ENCODE measurements around the gene MFSD1. TPM values are rescaled to one million over a fixed set of nuclear protein-coding genes. Genes with fewer than 3 reads are reported as not detected.

The MFSD1 gene
- polyA plus RNA-seq, 1 of the 3 experiments (the other 2 are of a cell fraction) = 44.9 TPM

DNA sequence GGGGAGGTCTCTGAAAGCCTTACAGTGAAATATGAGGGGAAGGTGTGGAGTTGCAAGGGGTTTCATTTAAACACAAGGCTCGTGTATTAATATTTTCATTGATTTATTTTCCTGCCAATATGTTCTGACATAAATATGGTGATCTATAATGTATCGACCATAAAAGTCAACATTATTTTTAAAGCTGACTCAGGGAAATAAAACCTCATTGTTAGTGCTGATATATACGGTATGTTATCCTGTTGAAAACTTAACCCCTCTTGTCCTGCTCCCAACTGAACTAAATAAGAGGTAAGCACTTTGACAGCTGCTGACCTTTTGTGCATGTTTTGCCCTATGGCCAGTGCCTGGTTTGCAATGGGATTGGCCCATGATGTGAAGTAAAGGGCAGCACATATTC, 47.9 kb downstream of the MFSD1 start:
- H3K27me3 ChIP-seq (ENCODE audit: insufficient read depth) = no peaks in the 10 kb centered on the region
- CTCF ChIA-PET = interaction anchor here (0.6 to 5.3 kb wide), 3 partner anchors 68 to 410 kb away, joined by 3 to 27 read pairs (median 12); no protein-coding TSS in a partner anchor

DNA sequence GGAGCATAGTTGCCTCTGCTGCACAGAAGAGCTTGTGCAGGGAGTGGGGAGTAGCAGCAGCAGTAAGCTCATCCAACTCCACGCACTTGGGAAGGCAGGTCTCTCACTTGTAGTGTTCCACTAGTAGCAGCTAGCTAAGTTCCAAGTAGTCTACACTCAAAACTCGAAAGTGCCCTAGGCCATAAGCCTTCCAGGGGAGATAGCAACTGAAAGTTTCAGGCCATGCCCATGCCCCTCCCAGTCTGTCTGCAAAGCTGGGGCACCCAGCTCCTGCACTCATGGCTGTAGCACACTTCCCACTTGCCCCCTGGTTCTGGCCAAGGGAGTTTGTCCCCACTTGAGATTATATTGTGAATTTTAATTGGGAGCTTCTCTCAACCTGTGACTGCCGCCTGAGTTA, 57.5 kb downstream of the MFSD1 start:
- no peak overlapping the region for H3K4me2 ChIP-seq
- H4K20me1 ChIP-seq (ENCODE audit: insufficient read depth) = no peaks in the 10 kb centered on the region
- no peaks in the 10 kb centered on the region for H3K36me3 ChIP-seq (replicated peaks in 1 of 2; ENCODE audit: control insufficient read depth in 1 of 2, insufficient read depth in 2 of 2, low read length in 1 of 2)
- no peaks in the 10 kb centered on the region for H3K4me1 ChIP-seq (ENCODE audit: control insufficient read depth in 1 of 2, insufficient read depth in 2 of 2, low read depth in 1 of 2, low read length in 1 of 2)
- no peak overlapping the region for H3K9ac ChIP-seq
- WGBS (ENCODE audit: low lambda C conversion rate) = 48% methylated on average over 3 of the region's 3 CpGs
- H3K4me3 ChIP-seq (ENCODE audit: low read depth in 2 of 2, low read length in 1 of 2) = no peak overlapping the region
- H3K9me3 ChIP-seq = peaks cover 7% of the 10 kb centered on the region; the same call in 1 of the 2 replicates
- no peaks in the 10 kb centered on the region for H3K27me3 ChIP-seq (ENCODE audit: insufficient read depth)
- ChIA-PET POLR2A (no interaction called here), CTCF (interaction anchor here (1.2 to 1.3 kb wide), 2 partner anchors 371 to 400 kb away, joined by 3 to 4 read pairs; no protein-coding TSS in a partner anchor)
- no peak for TF ChIP-seq REST (IDR thresholded peaks at IDR 0.05; ENCODE audit: low read depth, low read length)
- no peak for TF ChIP-seq MXI1 (IDR thresholded peaks at IDR 0.05; ENCODE audit: low read depth, low read length)
- no peak for TF ChIP-seq MEF2A (IDR thresholded peaks at IDR 0.05; ENCODE audit: borderline replicate concordance, low read depth)
- no peaks in the 10 kb centered on the region for H3K9me2 ChIP-seq
- DNase-seq = no peak
- H3F3A ChIP-seq (replicated peaks; ENCODE audit: insufficient read depth) = no peaks in the 10 kb centered on the region
- no peak overlapping the region for H3K27ac ChIP-seq (ENCODE audit: low read depth in 2 of 2, low read length in 1 of 2)
- no peaks in the 10 kb centered on the region for H3K79me2 ChIP-seq (ENCODE audit: insufficient read depth)
- no peak overlapping the region for H2AFZ ChIP-seq (ENCODE audit: low read depth)

More for the DNA sequence above, 47.9 kb downstream of the MFSD1 start:
- H3K9me2 ChIP-seq = no peaks in the 10 kb centered on the region
- H3K36me3 ChIP-seq (replicated peaks in 1 of 2; ENCODE audit: control insufficient read depth in 1 of 2, insufficient read depth in 2 of 2, low read length in 1 of 2) = no peaks in the 10 kb centered on the region
- DNase-seq = no peak
- no peaks in the 10 kb centered on the region for H3F3A ChIP-seq (replicated peaks; ENCODE audit: insufficient read depth)
- TF ChIP-seq ELF1 (IDR thresholded peaks at IDR 0.05) = no peak
- no peak for TF ChIP-seq IRF3 (IDR thresholded peaks at IDR 0.05; ENCODE audit: low read depth, low read length)
- POLR2A ChIA-PET = no interaction called here
- H3K4me3 ChIP-seq (ENCODE audit: low read depth in 2 of 2, low read length in 1 of 2) = no peak overlapping the region
- no peak overlapping the region for H3K27ac ChIP-seq (ENCODE audit: low read depth in 2 of 2, low read length in 1 of 2)
- H3K4me2 ChIP-seq = no peak overlapping the region
- H3K79me2 ChIP-seq (ENCODE audit: insufficient read depth) = no peaks in the 10 kb centered on the region
- no peaks in the 10 kb centered on the region for H4K20me1 ChIP-seq (ENCODE audit: insufficient read depth)
- H3K4me1 ChIP-seq (ENCODE audit: control insufficient read depth in 1 of 2, insufficient read depth in 2 of 2, low read depth in 1 of 2, low read length in 1 of 2) = peaks cover 3 to 9% of the 10 kb centered on the region in 2 experiments; a peak in 2 of 4 replicates
- no peak overlapping the region for H3K9ac ChIP-seq
- WGBS (ENCODE audit: low lambda C conversion rate) = 67% methylated on average over 3 of the region's 3 CpGs
- 0 out of 2 replicates have a peak, but pooled peaks cover 4% of the 10 kb centered on the region for H3K9me3 ChIP-seq
- H2AFZ ChIP-seq (ENCODE audit: low read depth) = no peak overlapping the region

- 92% methylated on average over 2 of the region's 2 CpGs for WGBS (ENCODE audit: low lambda C conversion rate)
- CTCF ChIA-PET = interaction anchor here (0.7 to 4.8 kb wide), 5 partner anchors 9 to 353 kb away, joined by 3 to 28 read pairs (median 4); no protein-coding TSS in a partner anchor
- H3K4me1 ChIP-seq (ENCODE audit: control insufficient read depth in 1 of 2, insufficient read depth in 2 of 2, low read depth in 1 of 2, low read length in 1 of 2) = no peaks in the 10 kb centered on the region
- POLR2A ChIA-PET = no interaction called here
- H4K20me1 ChIP-seq (ENCODE audit: insufficient read depth) = no peaks in the 10 kb centered on the region
- no peak overlapping the region for H3K9ac ChIP-seq
- no peaks in the 10 kb centered on the region for H3K36me3 ChIP-seq (replicated peaks in 1 of 2; ENCODE audit: control insufficient read depth in 1 of 2, insufficient read depth in 2 of 2, low read length in 1 of 2)
- no peaks in the 10 kb centered on the region for H3K9me2 ChIP-seq
- no peak overlapping the region for H3K4me3 ChIP-seq (ENCODE audit: low read depth in 2 of 2, low read length in 1 of 2)
- TF ChIP-seq RAD21 (IDR thresholded peaks at IDR 0.05; ENCODE audit: low read length) = no peak
- TF ChIP-seq, protein P1, sequence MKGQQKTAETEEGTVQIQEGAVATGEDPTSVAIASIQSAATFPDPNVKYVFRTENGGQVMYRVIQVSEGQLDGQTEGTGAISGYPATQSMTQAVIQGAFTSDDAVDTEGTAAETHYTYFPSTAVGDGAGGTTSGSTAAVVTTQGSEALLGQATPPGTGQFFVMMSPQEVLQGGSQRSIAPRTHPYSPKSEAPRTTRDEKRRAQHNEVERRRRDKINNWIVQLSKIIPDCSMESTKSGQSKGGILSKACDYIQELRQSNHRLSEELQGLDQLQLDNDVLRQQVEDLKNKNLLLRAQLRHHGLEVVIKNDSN (IDR thresholded peaks at IDR 0.05; ENCODE audit: borderline replicate concordance, low read depth) = no peak
- TF ChIP-seq FOSL2 (IDR thresholded peaks at IDR 0.05; ENCODE audit: borderline replicate concordance, low read depth) = no peak
- no peaks in the 10 kb centered on the region for H3F3A ChIP-seq (replicated peaks; ENCODE audit: insufficient read depth)
- no peak overlapping the region for H3K27ac ChIP-seq (ENCODE audit: low read depth in 2 of 2, low read length in 1 of 2)
- no peaks in the 10 kb centered on the region for H3K9me3 ChIP-seq
- no peaks in the 10 kb centered on the region for H3K27me3 ChIP-seq (ENCODE audit: insufficient read depth)
- DNase-seq = no peak
- no peak overlapping the region for H2AFZ ChIP-seq (ENCODE audit: low read depth)
- no peaks in the 10 kb centered on the region for H3K79me2 ChIP-seq (ENCODE audit: insufficient read depth)
- no peak overlapping the region for H3K4me2 ChIP-seq
These were observed 61.4 kb downstream of the MFSD1 start for GRCh38 chr3:158863247-158863646.

Measured in SK-N-SH (cell line).